OCI-LY7 (cell line): ENCODE results near the gene TRPM2.

Experiments used
- CTCF ChIP-seq: fragments of 200-600 bp; sonication (generic); conservative IDR thresholded peaks from 2 replicates; pipeline ENCODE4 v1.5.1; 2014; ENCODE audit warnings: mild to moderate bottlenecking, antibody characterized with exemption, low read length, moderate library complexity, mixed read lengths
- EZH2phosphoT487 ChIP-seq: fragments of 200-600 bp; sonication (generic); IDR thresholded peaks from 2 replicates; pipeline ENCODE4 v1.6.1; 2018; ENCODE audit warnings: low read depth, borderline replicate concordance, mild to moderate bottlenecking, mixed run types, antibody characterized with exemption, low read length, moderate library complexity, mixed read lengths

GRCh38 chr21:44370786-44371410 is 17.5 kb downstream of the TRPM2 start:
- TF ChIP-seq CTCF (no peak), EZH2phosphoT487 (no peak)
